Measurements from ENCODE around the gene CCDC167. TPM values are rescaled to one million over a fixed set of nuclear protein-coding genes. Genes with fewer than 3 reads are reported as not detected.

Gene CCDC167
- total and polyA plus RNA-seq, 2 donors (not counting 1 experiment from before 2014, with no cell fraction given), result 8.3 to 35.7 TPM

DNA sequence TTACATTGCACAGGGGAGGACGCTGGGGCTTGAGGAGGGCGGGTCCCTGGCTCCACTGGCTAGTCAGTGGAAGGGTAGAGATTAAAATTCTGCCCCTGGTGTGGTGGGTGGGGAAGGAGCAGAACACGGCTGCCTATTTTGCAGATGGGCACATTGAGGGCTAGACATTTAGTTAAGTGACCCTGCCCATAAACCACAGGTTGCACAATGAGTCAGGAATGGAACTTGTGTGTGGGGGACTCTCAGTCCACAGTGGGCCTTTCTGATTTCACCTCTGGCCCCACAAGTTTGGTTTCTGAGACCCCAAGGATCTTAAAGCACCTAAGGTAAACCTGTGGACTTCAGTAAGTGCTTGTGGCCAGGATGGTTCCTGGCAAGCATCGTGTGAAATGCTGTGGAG lies 22.0 kb upstream of the CCDC167 start:
- TF ChIP-seq, protein P1, sequence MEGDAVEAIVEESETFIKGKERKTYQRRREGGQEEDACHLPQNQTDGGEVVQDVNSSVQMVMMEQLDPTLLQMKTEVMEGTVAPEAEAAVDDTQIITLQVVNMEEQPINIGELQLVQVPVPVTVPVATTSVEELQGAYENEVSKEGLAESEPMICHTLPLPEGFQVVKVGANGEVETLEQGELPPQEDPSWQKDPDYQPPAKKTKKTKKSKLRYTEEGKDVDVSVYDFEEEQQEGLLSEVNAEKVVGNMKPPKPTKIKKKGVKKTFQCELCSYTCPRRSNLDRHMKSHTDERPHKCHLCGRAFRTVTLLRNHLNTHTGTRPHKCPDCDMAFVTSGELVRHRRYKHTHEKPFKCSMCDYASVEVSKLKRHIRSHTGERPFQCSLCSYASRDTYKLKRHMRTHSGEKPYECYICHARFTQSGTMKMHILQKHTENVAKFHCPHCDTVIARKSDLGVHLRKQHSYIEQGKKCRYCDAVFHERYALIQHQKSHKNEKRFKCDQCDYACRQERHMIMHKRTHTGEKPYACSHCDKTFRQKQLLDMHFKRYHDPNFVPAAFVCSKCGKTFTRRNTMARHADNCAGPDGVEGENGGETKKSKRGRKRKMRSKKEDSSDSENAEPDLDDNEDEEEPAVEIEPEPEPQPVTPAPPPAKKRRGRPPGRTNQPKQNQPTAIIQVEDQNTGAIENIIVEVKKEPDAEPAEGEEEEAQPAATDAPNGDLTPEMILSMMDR (conservative IDR thresholded peaks at IDR 0.05 in 1 of 2, IDR thresholded peaks at IDR 0.05 in 1 of 2; ENCODE audit: low read depth in 1 of 2, low read length in 2 of 2), result no peak
- no peak for TF ChIP-seq EZH2 (IDR thresholded peaks at IDR 0.05; ENCODE audit: low read length, missing control alignments)
- no peaks in the 10 kb centered on the region for H3K79me2 ChIP-seq (ENCODE audit: control insufficient read depth, insufficient read depth, low read length)
- no peak overlapping the region for H3K4me3 ChIP-seq (replicated peaks in 1 of 4; ENCODE audit: control extremely low read depth in 1 of 4, insufficient read depth in 1 of 4, low read depth in 3 of 4, low read length in 4 of 4)
- H3K4me1 ChIP-seq (ENCODE audit: control insufficient read depth, extremely low read depth, insufficient read depth, low read length), result peaks cover 2% of the 10 kb centered on the region
- no peak overlapping the region for H3K9ac ChIP-seq (ENCODE audit: insufficient read depth, low read length)
- H3K4me2 ChIP-seq (ENCODE audit: extremely low read depth, insufficient read depth, low read length), result no peak overlapping the region
- H3K27ac ChIP-seq (ENCODE audit: insufficient read depth, low read length), result no peak overlapping the region
- no peak overlapping the region for H2AFZ ChIP-seq (ENCODE audit: low read length)
- H3K9me3 ChIP-seq (ENCODE audit: control insufficient read depth, insufficient read depth, low read depth, low read length), result no peaks in the 10 kb centered on the region
- H3K27me3 ChIP-seq (ENCODE audit: control insufficient read depth, insufficient read depth, low read length), result peaks cover 11% of the 10 kb centered on the region
- no peak for DNase-seq (ENCODE audit: low read depth in 2 of 2)
- no peaks in the 10 kb centered on the region for H4K20me1 ChIP-seq (ENCODE audit: control insufficient read depth, extremely low read depth, insufficient read depth, low read length)
- no peaks in the 10 kb centered on the region for H3K36me3 ChIP-seq (ENCODE audit: control insufficient read depth, insufficient read depth, low read length)

DNA sequence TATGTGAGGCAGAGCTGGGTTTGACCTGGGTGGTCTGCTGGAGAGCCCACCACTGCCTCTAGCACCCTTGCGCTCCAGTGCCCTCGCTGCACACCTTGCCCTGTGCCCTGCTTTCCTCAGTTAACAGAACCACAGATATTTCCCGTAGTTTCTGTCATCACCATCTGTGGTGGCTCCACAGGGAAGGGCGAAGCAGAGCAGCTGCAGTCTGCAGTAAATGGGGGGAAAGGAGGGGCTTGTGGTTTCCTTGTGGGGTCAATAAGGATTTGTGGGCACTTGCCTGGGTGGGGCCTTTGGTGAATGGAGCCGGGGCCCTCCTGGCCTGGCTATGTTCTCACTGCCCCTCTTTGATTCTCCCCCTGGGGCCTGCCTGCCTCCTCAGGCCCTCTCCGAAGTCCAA lies 21.2 kb upstream of the CCDC167 start:
- peaks cover 2% of the 10 kb centered on the region for H3K4me1 ChIP-seq (ENCODE audit: control insufficient read depth, extremely low read depth, insufficient read depth, low read length)
- no peak overlapping the region for H2AFZ ChIP-seq (ENCODE audit: low read length)
- no peaks in the 10 kb centered on the region for H3K79me2 ChIP-seq (ENCODE audit: control insufficient read depth, insufficient read depth, low read length)
- no peak for TF ChIP-seq EZH2 (IDR thresholded peaks at IDR 0.05; ENCODE audit: low read length, missing control alignments)
- TF ChIP-seq, protein P1 (conservative IDR thresholded peaks at IDR 0.05 in 1 of 2, IDR thresholded peaks at IDR 0.05 in 1 of 2; ENCODE audit: low read depth in 1 of 2, low read length in 2 of 2), result no peak
- H3K9me3 ChIP-seq (ENCODE audit: control insufficient read depth, insufficient read depth, low read depth, low read length), result no peaks in the 10 kb centered on the region
- no peak overlapping the region for H3K4me2 ChIP-seq (ENCODE audit: extremely low read depth, insufficient read depth, low read length)
- H3K4me3 ChIP-seq (replicated peaks in 1 of 4; ENCODE audit: control extremely low read depth in 1 of 4, insufficient read depth in 1 of 4, low read depth in 3 of 4, low read length in 4 of 4), result no peak overlapping the region
- peaks cover 11% of the 10 kb centered on the region for H3K27me3 ChIP-seq (ENCODE audit: control insufficient read depth, insufficient read depth, low read length)
- no peak for DNase-seq (ENCODE audit: low read depth in 2 of 2)
- H4K20me1 ChIP-seq (ENCODE audit: control insufficient read depth, extremely low read depth, insufficient read depth, low read length), result no peaks in the 10 kb centered on the region
- H3K36me3 ChIP-seq (ENCODE audit: control insufficient read depth, insufficient read depth, low read length), result no peaks in the 10 kb centered on the region
- no peak overlapping the region for H3K27ac ChIP-seq (ENCODE audit: insufficient read depth, low read length)
- no peak overlapping the region for H3K9ac ChIP-seq (ENCODE audit: insufficient read depth, low read length)

DNA sequence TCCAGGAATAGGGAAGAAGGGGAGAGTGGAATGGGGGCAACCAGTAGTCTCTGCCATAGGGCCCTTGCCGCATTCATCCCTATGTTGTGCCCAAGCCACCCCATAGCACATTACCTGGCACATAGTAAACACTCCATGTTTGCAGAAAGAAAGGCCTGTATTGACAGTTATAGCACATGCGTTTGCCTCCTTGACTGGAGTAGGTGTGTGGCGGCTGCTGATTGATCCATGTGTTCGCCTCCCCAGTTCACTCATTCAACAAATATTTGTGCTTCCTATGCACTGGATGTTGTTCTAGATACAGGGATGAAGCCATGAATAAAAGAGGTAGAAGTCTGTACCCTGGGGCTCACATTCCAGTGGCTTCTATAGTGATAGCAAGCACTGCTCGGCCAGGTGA lies 19.8 kb upstream of the CCDC167 start:
- no peak overlapping the region for H3K4me3 ChIP-seq (replicated peaks in 1 of 4; ENCODE audit: control extremely low read depth in 1 of 4, insufficient read depth in 1 of 4, low read depth in 3 of 4, low read length in 4 of 4)
- no peaks in the 10 kb centered on the region for H3K9me3 ChIP-seq (ENCODE audit: control insufficient read depth, insufficient read depth, low read depth, low read length)
- peaks cover 14% of the 10 kb centered on the region for H3K27me3 ChIP-seq (ENCODE audit: control insufficient read depth, insufficient read depth, low read length)
- no peak overlapping the region for H3K9ac ChIP-seq (ENCODE audit: insufficient read depth, low read length)
- TF ChIP-seq, protein P1 (conservative IDR thresholded peaks at IDR 0.05 in 1 of 2, IDR thresholded peaks at IDR 0.05 in 1 of 2; ENCODE audit: low read depth in 1 of 2, low read length in 2 of 2), result no peak
- TF ChIP-seq EZH2 (IDR thresholded peaks at IDR 0.05; ENCODE audit: low read length, missing control alignments), result no peak
- peaks cover 5% of the 10 kb centered on the region for H3K4me1 ChIP-seq (ENCODE audit: control insufficient read depth, extremely low read depth, insufficient read depth, low read length)
- no peak for DNase-seq (ENCODE audit: low read depth in 2 of 2)
- no peaks in the 10 kb centered on the region for H3K36me3 ChIP-seq (ENCODE audit: control insufficient read depth, insufficient read depth, low read length)
- H3K79me2 ChIP-seq (ENCODE audit: control insufficient read depth, insufficient read depth, low read length), result no peaks in the 10 kb centered on the region
- H4K20me1 ChIP-seq (ENCODE audit: control insufficient read depth, extremely low read depth, insufficient read depth, low read length), result no peaks in the 10 kb centered on the region
- no peak overlapping the region for H3K27ac ChIP-seq (ENCODE audit: insufficient read depth, low read length)
- H2AFZ ChIP-seq (ENCODE audit: low read length), result no peak overlapping the region
- H3K4me2 ChIP-seq (ENCODE audit: extremely low read depth, insufficient read depth, low read length), result no peak overlapping the region

Data from fibroblast of lung (primary cell).